ENCODE data around the gene UTS2B. TPM values are rescaled to one million over a fixed set of nuclear protein-coding genes. Genes with fewer than 3 reads are reported as not detected.

Gene UTS2B
- total and polyA plus RNA-seq, 8 donors, result 0.09 to 0.35 (median 0.26) TPM; not detected in 3

GRCh38 chr3:191361456-191361855, 31.1 kb upstream of the UTS2B start:
- Histone ChIP-seq H3K9me3 (no peaks in the 10 kb centered on the region), H3K27ac (no peak overlapping the region), H3K36me3 (peaks cover 0 to 57% (median 0%) of the 10 kb centered on the region in 3 donors), H3K27me3 (no peaks in the 10 kb centered on the region), H3K4me1 (peaks cover 0 to 8% (median 1%) of the 10 kb centered on the region in 3 donors), H3K4me3 (no peak overlapping the region)
- TF ChIP-seq CTCF (IDR thresholded peaks at IDR 0.05), result no peak
- no peak for FAIRE-seq
- intact Hi-C loops (cut with DNase I), result no loop called here
- no peak for DNase-seq
- ATAC-seq, result no peak
- 100% methylated on average over 1 of the region's 1 CpG for WGBS, 2 donors

GRCh38 chr3:191360620-191361019, 30.3 kb upstream of the UTS2B start:
- no peak for FAIRE-seq
- 82% methylated on average over 3 of the region's 3 CpGs for WGBS, 2 donors
- Histone ChIP-seq H3K27me3 (no peaks in the 10 kb centered on the region), H3K36me3 (peaks cover 0 to 50% (median 0%) of the 10 kb centered on the region in 3 donors), H3K4me3 (no peak overlapping the region), H3K9me3 (no peaks in the 10 kb centered on the region), H3K4me1 (peaks cover 0 to 9% (median 8%) of the 10 kb centered on the region in 3 donors), H3K27ac (no peak overlapping the region)
- no peak for TF ChIP-seq CTCF (IDR thresholded peaks at IDR 0.05)
- ATAC-seq, result no peak
- intact Hi-C loops (cut with DNase I), result no loop called here
- no peak for DNase-seq

GRCh38 chr3:191358929-191359328, 28.6 kb upstream of the UTS2B start:
- WGBS, 2 donors, result 45 to 48% methylated on average over 2 of the region's 2 CpGs
- no peak for ATAC-seq
- FAIRE-seq, result no peak
- no peak overlapping the region for H3K27ac ChIP-seq
- no peaks in the 10 kb centered on the region for H3K27me3 ChIP-seq
- no peak overlapping the region for H3K4me3 ChIP-seq
- no peak for TF ChIP-seq CTCF (IDR thresholded peaks at IDR 0.05)
- intact Hi-C loops (cut with DNase I), result no loop called here
- peaks cover 0 to 43% (median 0%) of the 10 kb centered on the region in 3 donors for H3K36me3 ChIP-seq
- no peaks in the 10 kb centered on the region for H3K9me3 ChIP-seq
- peaks cover 6 to 16% (median 11%) of the 10 kb centered on the region in 3 donors for H3K4me1 ChIP-seq
- DNase-seq, result no peak

GRCh38 chr3:191357909-191358308, 27.6 kb upstream of the UTS2B start:
- Histone ChIP-seq H3K36me3 (peaks cover 0 to 35% (median 0%) of the 10 kb centered on the region in 3 donors), H3K27me3 (no peaks in the 10 kb centered on the region), H3K4me1 (peaks cover 9 to 17% (median 14%) of the 10 kb centered on the region in 3 donors), H3K9me3 (no peaks in the 10 kb centered on the region), H3K27ac (no peak overlapping the region), H3K4me3 (no peak overlapping the region)
- intact Hi-C loops (cut with DNase I), result no loop called here
- FAIRE-seq, result no peak
- no peak for TF ChIP-seq CTCF (IDR thresholded peaks at IDR 0.05)
- no peak for ATAC-seq
- WGBS, 2 donors, result 91 to 93% methylated on average over 6 of the region's 6 CpGs
- DNase-seq, result no peak

GRCh38 chr3:191356631-191357439, 26.5 kb upstream of the UTS2B start:
- FAIRE-seq, result peak; percentile 9

More at GRCh38 chr3:191356631-191357439, 26.5 kb upstream of the UTS2B start:
- Histone ChIP-seq H3K4me3 (no peak overlapping the region), H3K4me1 (peaks cover 14 to 20% (median 19%) of the 10 kb centered on the region in 3 donors), H3K36me3 (peaks cover 0 to 25% (median 0%) of the 10 kb centered on the region in 3 donors), H3K27me3 (no peaks in the 10 kb centered on the region), H3K9me3 (no peaks in the 10 kb centered on the region), H3K27ac (peak overlapping the region in 2 of 4 donors; percentile 5 to 17)
- no peak for DNase-seq
- intact Hi-C loops (cut with DNase I), result no loop called here
- TF ChIP-seq CTCF (IDR thresholded peaks at IDR 0.05), result no peak
- 55 to 63% methylated on average over 5 of the region's 5 CpGs for WGBS, 2 donors
- ATAC-seq, result peak in 3 of 4 donors; percentile 49 to 60 (median 56)
